Measurements from ENCODE around the gene SMAD5. TPM values are rescaled to one million over a fixed set of nuclear protein-coding genes. Genes with fewer than 3 reads are reported as not detected.

Gene SMAD5
- total RNA-seq, 2 donors from 2014 or later, result 43.1 to 50.8 TPM

Other genes with a start within 250 kb of the SMAD5 start
- not detected for gene IL9, start 237.0 kb upstream of the SMAD5 start, total RNA-seq
- gene LECT2, start 177.9 kb upstream of the SMAD5 start, total RNA-seq, result not detected
- gene TGFBI, start 103.9 kb upstream of the SMAD5 start, total RNA-seq, result 100 to 1,000 TPM in 1 of 2 donors, 10 to 100 TPM in 1; 79.7 to 130 TPM
- not detected for gene SMIM32, start 60.3 kb downstream of the SMAD5 start, total RNA-seq
- gene TRPC7, start 232.7 kb downstream of the SMAD5 start, total RNA-seq, result not detected